Astrocyte of the cerebellum (primary cell): ENCODE results near the gene IFRD1.

Source experiments
- DNase-seq: peaks from one replicate; pipeline ENCODE4 v3.0.0-alpha.2; 2011; ENCODE audit warnings: low read depth
- H3K4me3 ChIP-seq: 2 replicates; pipeline ENCODE4 v1.5.1; 2011; ENCODE audit warnings: mild to moderate bottlenecking, low read depth, low read length, moderate library complexity
- in situ Hi-C: cut with HindIII; loops from 2 replicates; pipeline ENCODE4 v1.10.0; 2017; ENCODE audit warnings: low sequenced_read_pairs
- TF ChIP-seq, protein P1 (sequence below): IDR thresholded peaks from 2 replicates; pipeline ENCODE4 v1.5.1; 2012; ENCODE audit warnings: low read length, low read depth, moderate library complexity, mild to moderate bottlenecking; ENCODE audit errors: missing control alignments

Gene IFRD1

GRCh38 chr7:112481833-112482670, 31.8 kb downstream of the IFRD1 start:
- in situ Hi-C loops, result no loop called here
- H3K4me3 ChIP-seq, result no peak overlapping the region
- DNase-seq, result peak; percentile 55
- TF ChIP-seq, protein P1, sequence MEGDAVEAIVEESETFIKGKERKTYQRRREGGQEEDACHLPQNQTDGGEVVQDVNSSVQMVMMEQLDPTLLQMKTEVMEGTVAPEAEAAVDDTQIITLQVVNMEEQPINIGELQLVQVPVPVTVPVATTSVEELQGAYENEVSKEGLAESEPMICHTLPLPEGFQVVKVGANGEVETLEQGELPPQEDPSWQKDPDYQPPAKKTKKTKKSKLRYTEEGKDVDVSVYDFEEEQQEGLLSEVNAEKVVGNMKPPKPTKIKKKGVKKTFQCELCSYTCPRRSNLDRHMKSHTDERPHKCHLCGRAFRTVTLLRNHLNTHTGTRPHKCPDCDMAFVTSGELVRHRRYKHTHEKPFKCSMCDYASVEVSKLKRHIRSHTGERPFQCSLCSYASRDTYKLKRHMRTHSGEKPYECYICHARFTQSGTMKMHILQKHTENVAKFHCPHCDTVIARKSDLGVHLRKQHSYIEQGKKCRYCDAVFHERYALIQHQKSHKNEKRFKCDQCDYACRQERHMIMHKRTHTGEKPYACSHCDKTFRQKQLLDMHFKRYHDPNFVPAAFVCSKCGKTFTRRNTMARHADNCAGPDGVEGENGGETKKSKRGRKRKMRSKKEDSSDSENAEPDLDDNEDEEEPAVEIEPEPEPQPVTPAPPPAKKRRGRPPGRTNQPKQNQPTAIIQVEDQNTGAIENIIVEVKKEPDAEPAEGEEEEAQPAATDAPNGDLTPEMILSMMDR, result no peak

- H3K4me3 ChIP-seq, result no peak overlapping the region
- TF ChIP-seq, protein P1, result no peak
- in situ Hi-C loops, result no loop called here
- DNase-seq, result peak; percentile 95
Observed at GRCh38 chr7:112484671-112485167, 34.5 kb downstream of the IFRD1 start.

- in situ Hi-C loops, result no loop called here
- no peak for DNase-seq
- H3K4me3 ChIP-seq, result no peak overlapping the region
- TF ChIP-seq, protein P1, result no peak
Observed at GRCh38 chr7:112485766-112486165, 35.5 kb downstream of the IFRD1 start.

DNA sequence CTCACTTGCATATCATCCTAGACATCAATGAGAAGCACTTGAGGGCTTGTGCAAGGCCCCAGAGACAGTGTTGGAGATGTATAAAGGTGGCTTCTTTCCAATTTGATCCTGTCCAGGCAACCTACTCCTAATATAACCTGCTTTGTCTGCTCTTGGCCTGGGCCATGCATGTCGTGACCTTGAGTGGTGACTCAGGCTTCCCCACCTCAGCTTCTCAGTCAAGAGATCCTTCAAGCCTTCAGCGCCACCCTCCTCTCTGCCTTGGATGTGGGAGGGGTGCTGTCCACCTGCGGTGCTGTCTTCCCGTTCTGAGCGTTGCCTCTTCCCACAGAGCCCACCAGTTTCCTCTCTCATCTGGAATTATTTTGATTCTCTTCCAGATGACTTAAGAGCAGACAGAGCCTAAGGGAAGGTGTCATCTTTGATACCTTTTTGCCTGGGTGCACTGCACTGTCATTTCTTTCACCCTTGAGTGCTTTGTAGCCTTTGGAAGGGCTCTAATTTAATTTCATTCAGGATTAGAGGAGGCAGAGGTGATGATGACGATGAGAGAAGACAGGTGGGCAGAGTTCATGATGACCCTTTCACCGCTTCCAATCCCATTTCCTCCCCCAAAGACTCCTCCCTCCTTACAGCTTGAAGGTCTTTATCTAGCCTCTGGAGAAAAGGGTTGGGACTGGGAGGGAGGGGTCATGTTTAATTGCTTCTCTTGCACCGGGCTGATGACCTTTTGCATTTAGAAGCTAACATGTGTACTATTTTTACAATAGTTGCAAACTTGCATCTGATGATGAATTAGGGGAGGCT, 37.4 kb downstream of the IFRD1 start:
- no peak for DNase-seq
- no peak overlapping the region for H3K4me3 ChIP-seq
- in situ Hi-C loops, result no loop called here
- TF ChIP-seq, protein P1, result no peak

GRCh38 chr7:112488264-112488552, 37.9 kb downstream of the IFRD1 start:
- no peak for DNase-seq
- TF ChIP-seq, protein P1, result no peak
- H3K4me3 ChIP-seq, result no peak overlapping the region
- in situ Hi-C loops, result no loop called here

DNA sequence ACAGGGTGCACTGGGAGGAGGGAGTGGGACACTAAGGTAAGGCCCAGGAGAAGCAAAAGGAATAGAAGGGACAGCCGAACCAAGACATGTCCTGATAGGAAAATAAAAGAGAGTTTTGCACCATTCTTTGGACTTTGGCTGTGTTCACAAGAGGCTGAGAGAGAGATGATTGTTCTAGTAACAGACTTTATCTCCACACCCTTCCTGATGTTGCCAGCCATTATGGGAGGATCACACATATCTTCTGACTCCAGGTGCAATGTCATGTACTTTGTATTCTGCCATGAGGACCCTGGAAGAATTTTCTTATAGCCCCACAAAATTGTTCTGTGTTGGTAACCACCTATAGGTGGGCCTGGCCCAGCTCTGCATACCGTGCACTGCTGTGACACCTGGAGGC, 41.9 kb downstream of the IFRD1 start:
- in situ Hi-C loops, result no loop called here
- no peak overlapping the region for H3K4me3 ChIP-seq
- DNase-seq, result no peak
- TF ChIP-seq, protein P1, result no peak
